AG20443 (cell line): ENCODE data around the gene AMER2.

Source experiments
- DNase-seq: peaks from one replicate; pipeline ENCODE4 v3.0.0; 2012; ENCODE audit warnings: low spot score, mixed read lengths

The AMER2 gene

GRCh38 chr13:25151626-25152195 is 20.4 kb downstream of the AMER2 start:
- DNase-seq: no peak

- DNase-seq: no peak
These were observed 22.4 kb downstream of the AMER2 start for GRCh38 chr13:25149711-25150110.

- no peak for DNase-seq
These were observed 23.7 kb downstream of the AMER2 start for GRCh38 chr13:25148402-25148771.

- no peak for DNase-seq
These were observed 24.3 kb downstream of the AMER2 start for GRCh38 chr13:25147638-25148401.

- DNase-seq: no peak
These were observed 28.4 kb downstream of the AMER2 start for GRCh38 chr13:25143706-25144105.

GRCh38 chr13:25141042-25141441 is 31.0 kb downstream of the AMER2 start:
- no peak for DNase-seq

- DNase-seq: no peak
These were observed 34.3 kb downstream of the AMER2 start for GRCh38 chr13:25137788-25138115.

GRCh38 chr13:25136880-25137787 is 35.0 kb downstream of the AMER2 start:
- no peak for DNase-seq

GRCh38 chr13:25135896-25136295 is 36.2 kb downstream of the AMER2 start:
- DNase-seq: no peak

- DNase-seq: no peak
These were observed 39.2 kb downstream of the AMER2 start for GRCh38 chr13:25132751-25133390.

- no peak for DNase-seq
These were observed 40.1 kb downstream of the AMER2 start for GRCh38 chr13:25131881-25132420.

- no peak for DNase-seq
These were observed 41.1 kb downstream of the AMER2 start for GRCh38 chr13:25130944-25131343.

GRCh38 chr13:25118378-25118905 is 53.6 kb downstream of the AMER2 start:
- DNase-seq: no peak

GRCh38 chr13:25117312-25117711 is 54.8 kb downstream of the AMER2 start:
- no peak for DNase-seq

- no peak for DNase-seq
These were observed 56.0 kb downstream of the AMER2 start for GRCh38 chr13:25116044-25116443.

- DNase-seq: peak; percentile 87
These were observed 57.9 kb downstream of the AMER2 start for GRCh38 chr13:25114220-25114619.

- no peak for DNase-seq
These were observed 59.3 kb downstream of the AMER2 start for GRCh38 chr13:25112695-25113255.
